Right ventricle myocardium superior (tissue), 1 donor: Measurements from ENCODE around the gene PSMB7. TPM values are rescaled to one million over a fixed set of nuclear protein-coding genes. Genes with fewer than 3 reads are reported as not detected.
"Not testable (repeated sequence)": the region's sequence is repeated elsewhere in the genome, so short reads cannot be mapped to it uniquely, and the experiment has no call there.

Experiments
- ATAC-seq: fragments of 200-7000 bp; cut with Tn5 transposase; one replicate; pipeline ENCODE4 v1.9.1; 2020; ENCODE audit warnings: mild to moderate bottlenecking; ENCODE audit not compliant: poor library complexity
- DNase-seq: peaks from one replicate; pipeline ENCODE4 v3.0.0-alpha.2; 2020
- intact Hi-C: fragments of 100-400 bp; cut with DNase I; formaldehyde crosslinking; loops from one replicate; pipeline ENCODE4 v1.11.2; 2022
- total RNA-seq: library from RNA; stranded (reverse); fragmentation: NEBNext Ultra II Directional; extraction: Animal tissue kit (Norgen Biotek cat#: 25700); gene quantifications from one replicate; pipeline ENCODE4 v1.2.1, GENCODE V29; 2021
- donor health status: DM: no; HTN: yes; CAD: no; lungs with severe emphysema.

Gene PSMB7
- total RNA-seq, 1 donor from 2014 or later = 172 TPM

- intact Hi-C loops = no loop called here
- DNase-seq (peak; percentile 78), ATAC-seq (peak; percentile 97)
Observed at GRCh38 chr9:124448019-124448418, 32.8 kb upstream of the PSMB7 start.

DNA sequence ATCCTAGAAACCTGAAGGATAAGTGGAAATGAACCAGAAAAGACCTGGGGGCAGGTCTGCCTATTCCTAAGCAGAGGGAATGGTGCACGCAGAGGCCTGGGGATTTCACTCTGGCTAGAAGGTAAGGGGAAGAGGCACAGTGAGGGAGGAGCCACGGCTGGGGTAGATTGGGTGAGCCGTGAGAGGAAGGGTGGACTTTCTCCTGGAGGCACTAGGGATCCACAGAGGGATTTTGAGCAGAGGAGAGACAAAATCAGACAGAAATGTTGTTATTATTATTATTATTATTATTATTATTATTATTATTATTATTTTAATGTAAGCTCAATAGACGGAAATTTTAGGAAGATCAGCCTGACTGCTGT, 32.0 kb upstream of the PSMB7 start:
- ATAC-seq = no peak
- intact Hi-C loops = no loop called here
- DNase-seq = no peak

DNA sequence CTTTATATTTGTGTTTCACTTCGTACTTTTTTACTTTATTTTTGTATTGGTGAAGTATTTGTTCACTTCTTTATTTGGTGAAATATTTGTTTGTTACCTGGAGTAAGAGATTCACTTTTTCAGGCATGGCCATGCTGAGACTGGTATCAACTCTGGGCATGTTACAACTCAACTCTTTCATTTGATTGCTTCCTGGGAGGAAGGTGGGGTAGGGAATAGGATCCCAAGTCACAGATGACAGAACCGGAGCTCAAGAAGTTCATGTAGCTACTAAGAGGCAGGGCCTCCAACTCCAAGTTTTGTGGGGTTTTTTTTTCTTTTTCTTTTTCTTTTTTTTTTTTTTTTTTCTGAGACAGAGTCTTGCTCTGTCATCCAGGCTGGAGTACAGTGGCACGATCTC, 28.9 kb upstream of the PSMB7 start:
- no peak for DNase-seq
- no peak for ATAC-seq
- intact Hi-C loops = no loop called here

DNA sequence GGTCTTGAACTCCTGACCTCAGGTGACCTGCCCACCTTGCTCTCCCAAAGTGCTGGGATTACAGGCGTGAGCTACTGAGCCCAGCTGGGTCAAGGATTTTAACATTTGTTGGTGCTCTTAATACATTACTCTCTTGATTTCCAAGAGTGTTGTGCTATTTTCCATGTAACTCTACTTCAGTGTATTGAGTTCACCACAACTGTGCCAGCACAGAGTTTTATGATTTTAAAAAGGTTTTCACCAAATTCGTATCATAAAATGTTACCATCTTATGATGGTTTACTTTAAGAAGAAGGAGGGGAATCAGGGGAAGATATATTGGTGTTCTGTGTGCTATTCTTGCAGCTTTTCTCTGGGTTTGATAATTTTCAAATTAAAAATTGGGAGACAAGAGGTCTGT, 28.4 kb upstream of the PSMB7 start:
- ATAC-seq = no peak
- intact Hi-C loops = no loop called here

DNA sequence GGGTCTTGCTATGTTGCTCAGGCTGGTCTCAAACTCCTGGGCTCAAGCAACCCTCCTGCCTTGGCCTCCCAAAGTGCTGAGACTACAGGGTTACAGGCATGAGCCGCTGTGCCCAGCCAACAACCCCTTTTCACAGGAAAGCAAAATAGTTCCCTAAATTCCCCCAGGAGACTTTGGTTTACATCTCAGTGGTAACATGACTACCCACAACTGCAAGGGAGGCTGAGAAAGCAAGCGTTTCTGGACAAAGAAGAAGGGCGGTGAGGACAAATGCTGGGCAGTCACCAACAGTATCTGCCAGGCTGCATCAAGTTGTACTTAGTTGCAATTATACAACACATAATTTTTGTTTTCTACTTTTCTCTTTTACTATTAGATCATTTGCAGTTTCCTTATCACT, 27.6 kb upstream of the PSMB7 start:
- no peak for DNase-seq
- no peak for ATAC-seq
- intact Hi-C loops = no loop called here

More for the DNA sequence above, 28.4 kb upstream of the PSMB7 start:
- DNase-seq = no peak

- DNase-seq = no peak
Observed at GRCh38 chr9:124442379-124442778, 27.1 kb upstream of the PSMB7 start.

GRCh38 chr9:124441291-124441690, 26.0 kb upstream of the PSMB7 start:
- intact Hi-C loops = no loop called here
- no peak for ATAC-seq
- DNase-seq = no peak

More at GRCh38 chr9:124442379-124442778, 27.1 kb upstream of the PSMB7 start:
- no peak for ATAC-seq
- intact Hi-C loops = no loop called here

DNA sequence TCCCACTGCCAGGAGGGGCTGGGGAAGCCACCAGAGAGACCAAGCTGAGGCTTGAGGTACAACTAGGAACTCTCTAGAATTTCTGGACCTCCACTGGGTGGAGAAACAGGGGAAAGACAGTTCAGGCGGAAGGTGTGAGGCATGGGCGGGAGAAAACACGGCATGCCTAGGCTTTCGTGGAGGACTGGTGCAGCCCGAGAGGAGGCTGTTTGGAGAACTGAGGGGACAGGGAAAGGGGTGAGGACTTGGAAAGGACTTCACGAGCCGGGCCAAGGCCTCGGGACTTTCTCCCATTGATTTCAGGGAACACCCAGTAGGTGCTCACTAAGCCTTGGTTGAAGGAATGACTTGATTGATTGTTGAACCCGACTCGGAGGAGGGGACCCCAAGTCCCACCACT, 25.5 kb upstream of the PSMB7 start:
- intact Hi-C loops = no loop called here
- DNase-seq = no peak
- no peak for ATAC-seq

DNA sequence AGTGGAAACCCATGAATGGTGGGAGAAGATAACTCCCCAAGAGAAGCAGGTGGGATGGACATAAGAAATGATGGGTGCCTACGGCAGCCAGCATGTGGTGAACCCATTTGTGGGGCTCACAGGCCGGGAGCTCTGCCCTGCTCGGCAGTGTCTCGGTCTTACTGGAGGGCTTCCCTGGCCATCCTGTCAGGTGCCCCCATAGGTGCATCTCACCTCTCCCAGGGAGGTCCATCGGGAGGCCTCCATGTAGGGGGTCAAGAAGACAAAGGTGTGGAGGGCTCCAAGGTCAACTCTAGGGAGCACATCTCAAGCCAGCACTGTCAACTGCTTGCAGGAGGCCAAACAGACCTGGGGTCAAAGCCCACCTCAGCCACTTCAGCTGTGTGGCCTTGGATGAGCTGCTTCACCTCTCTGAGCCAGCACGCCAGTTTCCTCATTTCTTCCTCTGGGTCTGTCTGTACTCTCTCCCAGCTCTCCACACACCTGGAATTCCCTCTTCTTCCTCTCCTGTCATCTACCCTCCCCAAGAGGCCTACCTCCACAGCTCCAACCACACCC, 24.5 kb upstream of the PSMB7 start:
- ATAC-seq (no peak), DNase-seq (no peak)
- intact Hi-C loops = no loop called here

DNA sequence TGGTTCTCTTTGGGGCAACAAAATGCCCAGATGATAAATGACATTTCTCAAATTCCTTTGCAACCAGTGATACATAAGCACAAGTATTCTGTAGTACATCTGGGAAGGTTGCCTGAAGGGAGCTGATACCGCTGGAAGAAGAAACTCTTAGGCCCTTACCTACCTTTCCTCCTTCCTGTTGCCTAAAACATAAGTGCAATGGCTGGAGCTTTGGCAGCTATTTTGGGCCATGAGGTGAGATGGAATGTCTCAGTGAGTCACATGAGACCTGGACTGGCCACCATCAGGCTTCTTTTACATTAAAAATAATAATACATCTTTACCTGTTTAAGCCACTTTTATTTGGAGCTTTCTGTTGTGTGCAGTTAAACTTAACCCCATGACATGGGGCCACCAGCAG, 23.8 kb upstream of the PSMB7 start:
- intact Hi-C loops = no loop called here
- ATAC-seq (no peak), DNase-seq (no peak)

DNA sequence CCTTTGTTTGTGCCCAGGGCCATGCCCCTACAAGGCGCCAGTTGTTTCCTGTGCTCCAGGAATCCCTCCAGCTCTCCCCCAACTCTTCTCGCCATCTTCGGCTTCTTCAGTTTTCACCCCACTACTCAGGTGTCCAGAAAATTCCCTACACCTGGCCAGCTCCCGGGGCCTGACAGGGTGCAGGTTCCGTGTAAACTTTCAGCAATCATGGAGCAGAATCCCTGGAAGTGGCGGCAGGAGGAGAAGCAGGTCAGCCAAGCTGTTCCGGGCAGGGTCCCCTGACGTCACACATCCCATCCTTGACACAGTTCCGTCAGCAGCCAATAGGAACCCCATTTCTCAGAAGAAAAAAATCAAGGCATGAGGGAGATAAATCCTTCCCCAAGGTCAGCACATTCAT, 22.8 kb upstream of the PSMB7 start:
- no peak for ATAC-seq
- intact Hi-C loops = no loop called here

DNA sequence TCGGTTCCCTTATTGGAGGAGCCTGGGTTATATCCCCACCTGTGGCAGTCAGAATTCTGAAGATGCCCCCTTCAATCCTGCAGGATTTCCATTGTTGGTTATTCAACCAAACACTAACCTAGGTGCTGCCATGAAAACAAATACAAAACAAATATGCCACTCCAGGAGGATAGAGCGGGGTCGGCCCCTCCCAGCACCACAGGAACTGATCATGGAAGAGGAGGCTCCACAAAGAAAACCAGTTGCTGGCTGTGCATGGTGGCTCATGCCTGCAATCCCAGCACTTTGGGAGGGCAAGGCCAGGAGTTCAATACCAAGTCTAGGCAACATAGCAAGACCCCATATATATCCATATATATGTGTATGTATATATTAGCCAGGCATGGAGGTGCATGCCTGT, 21.8 kb upstream of the PSMB7 start:
- DNase-seq (no peak), ATAC-seq (no peak)
- intact Hi-C loops = no loop called here

More for the DNA sequence above, 22.8 kb upstream of the PSMB7 start:
- DNase-seq = no peak

DNA sequence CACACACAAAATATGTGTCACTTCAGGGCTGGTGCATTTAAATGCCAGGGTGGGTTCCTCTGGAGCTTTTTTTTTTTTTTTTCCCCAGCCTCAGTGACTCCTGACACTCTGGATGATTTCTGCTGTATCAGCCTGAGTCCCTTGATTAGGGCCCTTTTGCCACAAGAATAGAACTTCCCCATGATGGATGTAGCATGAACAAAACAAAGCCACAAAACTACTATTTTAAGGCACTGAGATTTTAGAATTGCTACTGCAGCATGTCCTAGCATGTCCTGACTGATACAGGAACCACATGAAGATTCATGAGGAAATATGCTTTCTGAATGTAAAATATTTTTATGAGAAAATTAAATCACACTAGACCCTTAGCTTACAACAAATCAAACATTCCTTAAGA, 21.1 kb upstream of the PSMB7 start:
- no peak for ATAC-seq
- intact Hi-C loops = no loop called here
- DNase-seq = no peak

- intact Hi-C loops = no loop called here
- ATAC-seq (no peak), DNase-seq (no peak)
Observed at GRCh38 chr9:124429530-124429867, 14.3 kb upstream of the PSMB7 start.

DNA sequence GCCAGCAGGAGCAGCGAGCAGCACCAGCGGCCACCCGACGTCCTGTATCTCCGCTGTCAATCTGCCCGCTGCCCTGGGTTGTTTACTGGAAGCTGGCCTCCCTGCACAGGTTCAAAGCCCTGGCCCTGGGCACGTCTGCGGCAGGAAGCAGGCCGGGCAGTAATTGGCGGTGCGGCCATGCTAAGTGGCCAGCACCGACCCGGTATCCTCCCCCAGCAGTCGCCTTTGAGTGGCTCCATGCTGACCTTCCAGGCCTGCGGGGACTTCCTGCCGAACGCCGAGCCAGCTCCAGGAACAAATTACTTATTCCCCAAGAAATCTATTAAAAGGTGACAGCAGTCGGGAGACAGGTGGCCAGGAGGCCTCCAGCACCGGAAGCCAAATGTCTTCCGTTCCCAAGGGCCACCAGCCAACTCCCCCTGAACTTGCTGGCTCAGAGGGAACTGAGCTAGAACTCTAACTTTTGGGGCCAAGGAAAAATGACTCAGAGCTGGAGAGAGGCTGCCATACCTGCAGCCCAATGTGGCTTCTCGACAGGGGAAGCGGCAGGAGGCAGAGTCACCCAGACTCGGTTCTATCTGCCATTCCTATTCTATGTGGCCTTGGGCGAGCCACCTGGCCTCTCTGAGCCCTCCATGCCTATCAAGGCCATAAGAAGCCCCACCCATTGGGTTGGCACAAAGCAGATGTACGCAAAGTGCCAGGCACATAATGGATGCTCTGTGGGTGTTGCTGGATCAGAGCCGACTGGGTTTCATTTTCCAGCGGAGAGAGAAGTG, 13.7 kb upstream of the PSMB7 start:
- DNase-seq = no peak
- intact Hi-C loops = no loop called here
- ATAC-seq = no peak

DNA sequence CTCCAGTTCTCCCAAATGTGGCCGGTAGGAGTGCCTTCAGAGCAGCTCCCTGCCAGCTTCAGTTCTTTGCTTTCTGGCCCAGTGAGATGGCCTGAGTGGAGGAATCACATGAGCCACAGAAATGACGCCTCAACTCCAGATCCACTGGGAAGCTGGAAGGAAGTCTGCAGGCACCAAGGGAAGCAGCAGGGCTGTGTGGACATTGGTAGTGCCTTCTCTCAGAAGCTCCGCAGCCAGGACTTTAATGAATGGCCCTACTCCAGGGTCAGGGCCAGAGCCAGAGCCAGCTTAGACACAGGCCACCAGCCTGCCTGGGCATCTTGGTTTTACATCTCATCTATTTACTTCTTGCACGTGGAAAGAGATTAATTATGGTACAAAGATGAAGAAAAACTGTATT, 12.0 kb upstream of the PSMB7 start:
- ATAC-seq = no peak
- no peak for DNase-seq
- intact Hi-C loops = no loop called here

GRCh38 chr9:124426361-124426760, 11.1 kb upstream of the PSMB7 start:
- DNase-seq (no peak), ATAC-seq (no peak)
- intact Hi-C loops = no loop called here

DNA sequence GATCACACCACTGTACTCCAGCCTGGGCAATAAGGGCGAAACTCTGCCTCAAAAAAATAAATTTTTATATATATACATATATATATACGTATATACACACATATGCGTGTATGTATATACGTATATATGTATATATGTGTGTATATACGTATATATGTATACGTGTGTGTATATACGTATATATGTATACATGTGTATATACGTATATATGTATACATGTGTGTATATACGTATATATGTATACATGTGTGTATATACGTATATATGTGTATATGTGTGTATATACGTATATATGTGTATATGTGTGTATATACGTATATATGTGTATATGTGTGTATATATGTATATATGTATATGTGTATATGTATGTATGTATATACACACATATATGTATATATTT, 10.5 kb upstream of the PSMB7 start:
- DNase-seq, intact Hi-C loops, ATAC-seq: not testable (repeated sequence)

- DNase-seq = no peak
- intact Hi-C loops = no loop called here
- no peak for ATAC-seq
Observed at GRCh38 chr9:124423591-124423990, 8.3 kb upstream of the PSMB7 start.

DNA sequence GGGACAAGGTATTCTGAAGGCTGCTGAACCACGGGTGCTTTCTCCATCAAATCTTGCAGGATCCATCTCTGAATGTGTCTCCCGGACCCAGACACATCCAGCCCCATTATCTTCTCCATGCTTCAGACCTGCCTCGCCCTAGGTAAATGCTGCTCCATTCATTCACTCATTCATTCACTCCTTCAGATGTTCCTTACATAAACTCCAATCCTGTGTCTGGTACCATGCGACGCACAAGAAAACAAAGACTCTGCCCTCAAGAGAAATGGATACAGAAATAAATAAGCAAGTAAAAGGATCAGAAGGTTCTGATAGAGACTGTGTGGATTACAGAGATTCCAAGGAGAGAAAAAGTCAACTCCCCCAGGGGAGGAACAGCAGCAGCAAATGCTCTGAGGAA, 7.9 kb upstream of the PSMB7 start:
- intact Hi-C loops = no loop called here
- DNase-seq = no peak
- no peak for ATAC-seq
